ENCODE data around the gene GPHA2.

- TF ChIP-seq CTCF (IDR thresholded peaks at IDR 0.05; ENCODE audit: insufficient read depth, low read length, poor library complexity, severe bottlenecking) (no peak), EZH2phosphoT487 (conservative IDR thresholded peaks at IDR 0.05; ENCODE audit: low read length) (no peak)
Measured at GRCh38 chr11:64970731-64971151, 35.0 kb upstream of the GPHA2 start.

Measured in SU-DHL-6 (cell line).